Left ventricle myocardium inferior (tissue), 1 donor: ENCODE results near the gene LIMS2. TPM values are rescaled to one million over a fixed set of nuclear protein-coding genes. Genes with fewer than 3 reads are reported as not detected.

Experiments used
- DNase-seq: peaks from one replicate; pipeline ENCODE4 v3.0.0-alpha.2; 2020
- H3K27ac ChIP-seq: fragments of 200-600 bp; replicated peaks from 2 replicates; pipeline ENCODE4 v1.8.0; 2021
- H3K27me3 ChIP-seq: fragments of 200-600 bp; 2 replicates; pipeline ENCODE4 v1.8.0; 2021; ENCODE audit warnings: low read depth
- H3K36me3 ChIP-seq: fragments of 200-600 bp; 2 replicates; pipeline ENCODE4 v1.8.0; 2021
- H3K4me1 ChIP-seq: fragments of 200-600 bp; 2 replicates; pipeline ENCODE4 v1.8.0; 2021
- H3K4me3 ChIP-seq: fragments of 200-600 bp; 2 replicates; pipeline ENCODE4 v1.8.0; 2021; ENCODE audit warnings: mild to moderate bottlenecking, moderate library complexity
- H3K9me3 ChIP-seq: fragments of 200-600 bp; replicated peaks from 2 replicates; pipeline ENCODE4 v1.8.0; 2021
- intact Hi-C: fragments of 100-400 bp; cut with micrococcal nuclease; formaldehyde crosslinking; loops from one replicate; pipeline ENCODE4 v1.11.0; 2022
- total RNA-seq: library from RNA; stranded (reverse); fragmentation: NEBNext Ultra II Directional; extraction: Animal tissue kit (Norgen Biotek cat#: 25700); gene quantifications from one replicate; pipeline ENCODE4 v1.2.1, GENCODE V29; 2021
- TF ChIP-seq, protein P1 (sequence below): fragments of 200-600 bp; IDR thresholded peaks from 2 replicates; pipeline ENCODE4 v1.8.0; 2021; ENCODE audit warnings: antibody characterized with exemption, mild to moderate bottlenecking, borderline replicate concordance
- donor health status: DM: no; HTN: yes; CAD: no; lungs with severe emphysema.

LIMS2 gene
- total RNA-seq, 1 donor from 2014 or later = 173 TPM

DNA sequence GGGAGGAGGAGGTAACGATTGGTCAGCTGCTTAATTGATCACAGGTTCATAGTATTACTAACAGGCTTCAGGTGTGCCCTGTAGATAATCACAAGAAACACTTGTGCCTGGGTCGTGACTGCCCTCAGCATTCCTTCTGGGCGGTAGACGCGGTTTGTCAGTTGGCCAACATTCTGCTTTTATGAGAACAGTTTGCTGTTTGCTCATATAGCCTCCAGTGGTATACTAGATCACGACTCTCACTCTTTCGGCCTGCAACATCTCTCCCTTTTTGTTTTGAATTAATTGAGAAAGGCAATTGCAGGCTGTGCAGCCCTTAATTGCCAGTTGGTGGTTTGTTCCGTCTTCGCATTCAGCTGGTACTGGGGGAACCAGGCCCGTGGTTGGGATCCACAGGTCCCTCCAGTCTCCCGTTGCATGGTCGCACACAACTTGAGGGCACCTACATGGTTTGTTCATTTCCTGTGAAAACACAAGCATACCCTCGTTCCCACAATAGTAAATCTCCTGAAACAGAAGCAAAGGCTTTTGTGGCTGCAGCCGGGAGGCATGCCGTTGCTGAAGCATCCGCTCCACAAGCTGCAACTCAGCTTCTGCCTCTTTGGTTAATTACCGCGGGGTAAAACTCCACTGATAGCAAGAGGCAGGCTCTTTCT is 59.7 kb downstream of the LIMS2 start:
- intact Hi-C loops = no loop called here
- no peak overlapping the region for H3K27ac ChIP-seq
- no peaks in the 10 kb centered on the region for H3K4me1 ChIP-seq
- DNase-seq = no peak
- no peak overlapping the region for H3K4me3 ChIP-seq
- H3K36me3 ChIP-seq = no peaks in the 10 kb centered on the region
- H3K27me3 ChIP-seq = no peaks in the 10 kb centered on the region
- TF ChIP-seq, protein P1, sequence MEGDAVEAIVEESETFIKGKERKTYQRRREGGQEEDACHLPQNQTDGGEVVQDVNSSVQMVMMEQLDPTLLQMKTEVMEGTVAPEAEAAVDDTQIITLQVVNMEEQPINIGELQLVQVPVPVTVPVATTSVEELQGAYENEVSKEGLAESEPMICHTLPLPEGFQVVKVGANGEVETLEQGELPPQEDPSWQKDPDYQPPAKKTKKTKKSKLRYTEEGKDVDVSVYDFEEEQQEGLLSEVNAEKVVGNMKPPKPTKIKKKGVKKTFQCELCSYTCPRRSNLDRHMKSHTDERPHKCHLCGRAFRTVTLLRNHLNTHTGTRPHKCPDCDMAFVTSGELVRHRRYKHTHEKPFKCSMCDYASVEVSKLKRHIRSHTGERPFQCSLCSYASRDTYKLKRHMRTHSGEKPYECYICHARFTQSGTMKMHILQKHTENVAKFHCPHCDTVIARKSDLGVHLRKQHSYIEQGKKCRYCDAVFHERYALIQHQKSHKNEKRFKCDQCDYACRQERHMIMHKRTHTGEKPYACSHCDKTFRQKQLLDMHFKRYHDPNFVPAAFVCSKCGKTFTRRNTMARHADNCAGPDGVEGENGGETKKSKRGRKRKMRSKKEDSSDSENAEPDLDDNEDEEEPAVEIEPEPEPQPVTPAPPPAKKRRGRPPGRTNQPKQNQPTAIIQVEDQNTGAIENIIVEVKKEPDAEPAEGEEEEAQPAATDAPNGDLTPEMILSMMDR = no peak
- H3K9me3 ChIP-seq = peaks cover 29% of the 10 kb centered on the region

DNA sequence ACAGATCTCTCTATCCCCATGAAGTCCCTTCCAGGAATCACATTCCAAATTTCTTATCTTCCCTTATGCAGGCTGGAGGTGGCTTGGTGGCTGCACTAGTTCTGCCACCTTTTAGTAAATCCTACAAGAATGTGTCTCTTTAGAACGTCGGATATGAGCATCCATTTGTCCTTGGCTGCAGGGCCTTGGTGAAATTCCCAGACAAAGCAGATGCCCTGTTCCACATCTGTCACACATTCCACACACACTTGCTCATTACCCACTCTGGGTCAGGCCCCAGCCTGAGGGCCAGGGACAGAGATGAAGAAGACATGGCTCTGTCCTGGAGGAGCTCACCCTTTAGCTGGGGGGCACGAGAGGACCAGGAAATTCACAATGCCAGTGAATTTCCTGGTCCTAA is 60.6 kb downstream of the LIMS2 start:
- Histone ChIP-seq H3K4me1 (no peaks in the 10 kb centered on the region), H3K27ac (no peak overlapping the region), H3K4me3 (no peak overlapping the region), H3K27me3 (no peaks in the 10 kb centered on the region), H3K9me3 (peaks cover 29% of the 10 kb centered on the region), H3K36me3 (no peaks in the 10 kb centered on the region)
- DNase-seq = no peak
- TF ChIP-seq, protein P1 = no peak
- intact Hi-C loops = no loop called here

DNA sequence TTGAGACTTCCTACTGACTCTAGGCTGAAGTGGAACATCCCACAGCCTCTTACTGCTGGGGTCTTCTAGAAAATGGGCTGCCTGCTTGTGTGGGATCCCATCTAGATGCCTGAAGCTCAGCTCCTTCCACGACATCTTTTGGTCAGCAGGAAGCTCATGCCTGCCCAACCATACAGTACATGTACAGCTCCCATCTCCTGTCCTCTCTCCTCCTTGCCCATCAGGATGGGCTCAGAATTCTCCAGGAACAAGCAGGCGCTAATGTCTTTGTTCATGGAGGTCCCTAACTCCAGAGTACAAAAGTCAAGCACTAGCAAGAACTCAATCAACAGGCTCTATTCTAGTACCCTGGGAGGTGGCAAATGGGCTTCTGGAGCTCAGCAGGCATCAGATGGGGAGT is 61.1 kb downstream of the LIMS2 start:
- no peak overlapping the region for H3K27ac ChIP-seq
- no peak for DNase-seq
- TF ChIP-seq, protein P1 = no peak
- H3K9me3 ChIP-seq = peaks cover 29% of the 10 kb centered on the region
- intact Hi-C loops = no loop called here
- H3K4me3 ChIP-seq = no peak overlapping the region
- no peaks in the 10 kb centered on the region for H3K27me3 ChIP-seq
- no peaks in the 10 kb centered on the region for H3K36me3 ChIP-seq
- no peaks in the 10 kb centered on the region for H3K4me1 ChIP-seq

DNA sequence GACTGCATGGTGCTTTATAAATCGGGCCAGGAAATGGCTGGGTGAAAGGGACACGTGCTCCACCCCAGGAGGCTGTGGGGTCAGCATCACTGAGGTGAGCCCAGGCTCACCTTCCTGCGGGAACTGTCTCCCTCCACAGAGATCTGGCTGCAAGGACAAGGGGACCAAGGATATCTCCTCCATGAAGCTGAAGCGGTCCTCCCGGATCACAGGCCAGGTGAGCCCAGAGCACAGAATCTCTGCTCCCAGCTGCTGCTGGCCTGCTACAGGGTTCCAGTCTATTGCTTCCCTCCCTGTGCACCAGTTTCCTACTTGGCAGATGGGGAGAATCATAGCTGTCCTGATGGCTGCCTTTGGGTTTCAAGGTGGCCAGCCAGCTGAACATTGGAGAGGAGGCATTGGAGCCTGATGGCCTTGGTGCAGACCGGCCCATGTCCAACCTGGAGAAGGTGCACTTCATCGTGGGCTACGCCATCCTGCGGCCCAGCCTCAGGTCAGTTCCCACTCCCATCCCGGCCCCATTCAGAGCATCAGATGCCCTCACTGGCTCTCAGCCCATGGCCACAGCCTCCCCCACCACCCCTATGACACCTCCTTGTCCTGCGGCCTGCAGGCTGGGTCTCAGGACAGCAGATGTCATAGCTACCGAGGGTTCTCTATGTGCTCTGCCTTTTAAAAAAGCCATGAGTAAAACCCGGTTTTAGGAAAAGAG is 63.1 kb downstream of the LIMS2 start:
- no peaks in the 10 kb centered on the region for H3K4me1 ChIP-seq
- H3K27ac ChIP-seq = no peak overlapping the region
- no peak overlapping the region for H3K4me3 ChIP-seq
- no peaks in the 10 kb centered on the region for H3K36me3 ChIP-seq
- TF ChIP-seq, protein P1 = no peak
- intact Hi-C loops = no loop called here
- DNase-seq = no peak
- peaks cover 29% of the 10 kb centered on the region for H3K9me3 ChIP-seq
- no peaks in the 10 kb centered on the region for H3K27me3 ChIP-seq

DNA sequence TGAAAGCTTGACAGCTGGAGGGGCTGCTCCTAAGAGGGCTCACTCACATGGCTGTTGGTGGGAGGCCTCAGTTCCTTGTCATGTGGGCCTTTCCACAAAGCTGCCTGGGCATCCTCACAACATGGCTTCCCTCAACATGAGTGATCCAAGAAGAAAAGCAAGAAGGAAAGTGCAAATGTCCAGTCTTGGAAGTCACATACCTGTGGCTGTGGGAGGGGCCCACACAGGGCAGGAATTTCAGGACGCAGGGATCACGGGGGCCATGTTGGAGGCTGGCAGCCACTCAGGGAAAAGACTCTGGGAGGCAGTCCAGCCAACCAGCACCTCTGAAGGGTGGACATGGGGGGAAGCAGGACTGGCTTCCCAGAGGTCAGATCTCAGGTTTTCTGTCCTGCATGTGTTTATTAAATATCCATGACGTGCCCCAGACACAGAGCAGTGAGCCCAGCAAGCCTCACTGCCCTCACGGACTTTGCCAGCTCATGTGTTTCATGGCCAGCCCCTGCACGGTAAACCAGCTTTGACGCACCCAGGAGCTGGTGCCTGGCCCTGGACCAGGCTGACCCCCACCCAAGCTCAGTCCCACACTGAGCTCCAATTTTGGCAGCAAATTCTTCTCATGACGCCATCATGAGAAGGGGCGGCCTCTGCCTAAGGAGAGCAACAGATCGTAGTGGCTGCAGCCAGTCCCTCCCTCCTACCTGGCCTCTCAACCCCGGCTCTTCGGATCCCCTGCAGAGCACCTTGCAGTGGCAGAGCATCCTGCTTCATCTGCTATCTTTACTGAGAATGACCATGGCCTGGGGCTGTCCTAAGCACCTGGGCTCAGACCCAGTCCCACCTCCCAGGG is 64.0 kb downstream of the LIMS2 start:
- Histone ChIP-seq H3K9me3 (peaks cover 29% of the 10 kb centered on the region), H3K27me3 (no peaks in the 10 kb centered on the region), H3K27ac (no peak overlapping the region), H3K4me3 (no peak overlapping the region), H3K36me3 (no peaks in the 10 kb centered on the region), H3K4me1 (no peaks in the 10 kb centered on the region)
- TF ChIP-seq, protein P1 = no peak
- DNase-seq = no peak
- intact Hi-C loops = no loop called here
